ENCODE data around the gene HOXB1.

HOXB1 gene

DNA sequence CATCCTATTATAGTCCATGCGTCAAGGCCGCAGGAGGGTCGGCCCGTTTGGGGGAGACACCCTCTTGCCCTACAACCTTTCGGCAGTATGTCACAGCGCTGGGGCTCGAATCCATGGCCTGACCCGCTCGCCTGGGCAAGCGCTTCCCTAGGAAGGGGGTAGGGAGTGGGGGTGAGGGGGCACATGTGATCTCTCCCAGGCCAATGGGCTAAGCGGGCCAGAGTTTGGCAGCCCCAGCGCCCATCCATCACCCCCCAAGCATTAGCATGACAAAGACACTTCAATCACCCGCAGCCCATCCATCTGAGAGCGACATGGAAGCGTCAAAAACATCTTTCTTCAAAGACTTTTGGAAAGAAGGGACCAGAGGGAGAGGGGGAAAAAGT lies at the start of gene HOXB1:
HOXB1 (minus strand) TSS at position 125 of the 386 bp plus-strand sequence; CDS start at position 18, 107 bp downstream.
- no peak for DNase-seq

- no peak for DNase-seq
Observed at GRCh38 chr17:48579760-48580554, 49.1 kb upstream of the HOXB1 start.

- DNase-seq: no peak
Observed at GRCh38 chr17:48579471-48579759, 48.6 kb upstream of the HOXB1 start.

DNA sequence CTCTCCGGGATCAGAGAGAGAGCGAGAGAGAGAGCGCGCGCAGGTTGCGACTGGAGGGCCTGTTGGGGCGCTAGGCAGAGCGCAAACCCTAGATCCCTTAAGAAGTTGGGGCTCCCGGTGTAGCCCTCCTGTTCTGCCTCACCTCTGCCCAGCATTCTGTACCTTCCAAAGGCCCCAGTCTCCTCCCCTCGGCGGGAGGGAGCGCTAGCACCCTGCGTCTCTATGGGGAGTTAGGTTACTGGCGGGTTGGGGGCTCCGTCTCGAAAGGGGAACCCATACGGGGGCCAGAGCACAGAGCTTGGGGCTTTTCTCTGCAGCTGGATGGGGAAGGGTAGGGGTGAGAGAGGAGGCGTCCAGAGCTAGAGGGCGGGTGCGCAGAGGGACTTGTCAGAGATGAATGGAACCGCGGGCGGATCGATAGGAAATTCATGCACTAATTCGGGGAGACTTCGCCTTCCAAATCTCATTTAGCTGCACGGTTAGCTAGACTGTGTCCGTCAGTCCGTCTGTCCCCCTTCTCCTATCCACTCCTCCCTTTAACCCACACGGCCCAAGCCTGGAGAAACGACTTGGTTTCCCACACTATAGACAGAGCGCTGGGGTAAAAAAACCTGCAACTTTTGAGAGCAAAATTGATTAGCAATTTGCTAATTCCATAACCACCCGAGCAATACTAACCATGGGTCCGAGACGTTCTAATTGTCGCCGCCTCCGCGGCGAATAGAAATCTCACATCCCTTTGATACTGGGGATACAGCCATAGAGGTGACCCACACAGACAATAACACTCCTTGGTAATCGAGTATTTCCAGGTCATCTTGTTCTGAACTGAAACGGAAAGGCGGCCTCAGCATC lies 48.0 kb upstream of the HOXB1 start:
- no peak for DNase-seq

DNA sequence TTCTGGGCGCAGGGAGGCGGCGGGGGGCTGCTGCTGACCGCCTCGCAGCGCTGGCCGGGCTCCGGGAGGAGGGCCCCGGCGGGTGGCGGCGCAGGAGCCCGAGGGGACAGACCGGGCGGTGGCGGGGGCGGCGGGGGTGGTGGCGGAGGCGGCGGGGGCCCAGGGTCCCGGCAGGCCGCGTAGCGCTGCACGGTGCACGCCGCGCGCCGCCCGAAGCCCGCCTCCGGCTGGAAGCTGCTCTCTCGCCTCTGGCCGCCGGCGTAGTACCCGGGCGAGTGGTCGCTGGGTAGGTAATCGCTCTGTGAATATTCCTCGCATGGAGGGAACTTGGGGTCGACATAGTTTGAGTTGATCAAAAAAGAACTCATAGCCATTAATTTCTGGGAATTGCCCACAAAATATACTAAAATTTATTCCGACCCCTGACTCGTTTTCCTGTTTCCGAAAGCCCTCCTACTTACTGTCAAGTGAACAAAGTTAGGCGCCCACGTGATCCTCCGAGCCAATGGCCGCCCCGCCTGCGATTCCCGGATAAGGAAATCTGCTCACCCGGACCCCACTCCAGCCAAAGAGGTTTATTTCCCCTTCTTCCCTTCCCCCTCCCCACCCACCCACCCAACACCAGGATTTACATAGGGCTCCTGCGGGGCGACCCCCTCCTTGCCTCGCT lies 47.3 kb upstream of the HOXB1 start, which contains the start of gene HOXB4:
HOXB4 (minus strand) TSS at position 405 of the 670 bp plus-strand sequence; CDS start at position 374, 31 bp downstream.
- DNase-seq: peak; percentile 55

- no peak for DNase-seq
Observed at GRCh38 chr17:48577330-48577945, 46.6 kb upstream of the HOXB1 start.

- no peak for DNase-seq
Observed at GRCh38 chr17:48576479-48577309, 45.9 kb upstream of the HOXB1 start.

DNA sequence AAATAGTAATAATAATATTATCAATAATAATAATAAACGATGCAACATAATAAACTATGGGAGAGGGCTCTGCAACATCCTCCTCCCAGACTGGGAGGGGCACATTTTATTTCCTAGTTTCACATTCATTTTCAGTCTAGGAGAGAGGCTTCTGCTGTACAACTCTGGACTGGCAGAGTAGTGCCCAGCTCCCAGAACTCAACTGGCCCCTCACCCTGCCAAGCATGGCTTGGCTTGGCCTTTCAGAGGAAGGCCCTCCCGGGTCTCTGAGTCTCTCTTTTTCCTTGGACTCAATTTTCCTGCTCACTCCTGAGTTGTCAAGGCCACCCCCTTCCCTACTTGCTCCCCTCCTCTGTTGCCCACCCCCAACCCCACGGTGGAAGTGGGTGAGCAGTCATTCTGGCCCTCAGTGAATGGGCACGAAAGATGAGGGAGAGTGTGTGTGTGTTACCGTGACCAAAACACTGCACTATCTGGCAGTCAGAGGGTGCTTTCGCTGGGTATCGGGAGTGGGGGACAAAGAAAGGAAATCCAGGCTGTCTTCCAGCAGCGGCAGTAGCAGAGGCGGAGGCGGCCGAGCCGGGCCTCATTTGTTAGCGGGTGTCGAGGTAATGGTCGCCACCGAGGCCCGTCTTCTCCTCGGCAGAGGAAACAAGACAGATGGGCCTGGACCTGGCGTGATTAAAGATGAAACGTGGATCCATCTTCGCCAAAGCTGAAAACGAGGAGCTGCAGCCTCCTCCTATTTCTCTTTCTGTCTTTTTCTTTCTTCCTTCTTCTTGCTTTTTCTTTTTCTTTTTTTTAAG lies 45.1 kb upstream of the HOXB1 start:
- no peak for DNase-seq

DNA sequence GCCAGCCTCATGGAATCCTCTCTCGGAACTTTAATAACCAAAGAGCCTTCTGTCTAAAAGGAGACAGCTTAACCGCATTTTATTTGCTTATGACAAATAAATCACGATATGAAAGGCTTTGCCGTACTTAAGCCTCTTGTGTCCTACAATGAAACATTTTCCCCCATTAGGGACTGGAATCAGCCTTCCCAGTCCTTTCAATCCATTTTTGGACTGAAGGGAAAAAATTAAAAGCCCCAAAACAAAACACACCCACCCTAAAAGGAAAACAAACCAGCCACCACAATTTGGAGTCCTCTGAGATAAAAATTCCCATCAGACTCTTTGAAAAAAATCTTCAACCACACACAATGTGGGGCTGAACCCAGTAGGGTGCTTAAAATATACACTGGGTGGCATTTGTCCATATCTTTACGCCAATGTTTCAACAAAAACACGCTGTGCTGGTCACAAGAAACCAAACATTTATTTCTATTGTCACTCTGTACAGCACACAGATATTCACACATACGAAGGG lies 44.3 kb upstream of the HOXB1 start:
- no peak for DNase-seq

GRCh38 chr17:48574505-48575065 lies 43.8 kb upstream of the HOXB1 start:
- no peak for DNase-seq

DNA sequence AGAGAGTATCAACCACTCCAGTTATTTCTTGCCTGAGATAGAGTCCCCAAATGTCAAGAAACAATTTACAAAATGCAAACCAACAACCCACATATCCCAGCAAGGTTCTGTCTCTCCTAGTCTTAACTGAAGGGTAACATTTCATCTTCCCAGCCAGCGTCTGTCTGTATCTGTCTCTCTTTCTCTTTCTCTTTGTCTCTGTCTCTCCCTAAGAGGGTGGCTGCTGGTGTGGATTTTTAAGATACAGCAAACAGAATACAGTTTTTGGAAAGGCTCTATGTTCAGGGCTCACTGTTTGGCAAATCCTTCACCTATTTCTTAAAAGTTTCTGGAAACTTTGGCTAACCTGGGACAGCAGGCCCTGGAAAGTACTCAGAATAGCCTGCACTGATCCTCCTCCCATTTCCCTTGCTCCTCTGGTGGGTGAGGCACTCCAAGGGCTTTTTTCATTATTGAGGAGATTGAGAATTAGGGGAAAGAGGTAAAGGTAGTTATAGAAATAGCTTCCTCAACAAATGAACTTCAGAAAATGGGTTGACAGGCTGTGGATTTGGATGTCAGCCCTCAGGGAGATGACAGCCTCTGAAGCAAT lies 41.1 kb upstream of the HOXB1 start:
- DNase-seq: no peak

GRCh38 chr17:48571024-48571818 lies 40.4 kb upstream of the HOXB1 start:
- no peak for DNase-seq

DNA sequence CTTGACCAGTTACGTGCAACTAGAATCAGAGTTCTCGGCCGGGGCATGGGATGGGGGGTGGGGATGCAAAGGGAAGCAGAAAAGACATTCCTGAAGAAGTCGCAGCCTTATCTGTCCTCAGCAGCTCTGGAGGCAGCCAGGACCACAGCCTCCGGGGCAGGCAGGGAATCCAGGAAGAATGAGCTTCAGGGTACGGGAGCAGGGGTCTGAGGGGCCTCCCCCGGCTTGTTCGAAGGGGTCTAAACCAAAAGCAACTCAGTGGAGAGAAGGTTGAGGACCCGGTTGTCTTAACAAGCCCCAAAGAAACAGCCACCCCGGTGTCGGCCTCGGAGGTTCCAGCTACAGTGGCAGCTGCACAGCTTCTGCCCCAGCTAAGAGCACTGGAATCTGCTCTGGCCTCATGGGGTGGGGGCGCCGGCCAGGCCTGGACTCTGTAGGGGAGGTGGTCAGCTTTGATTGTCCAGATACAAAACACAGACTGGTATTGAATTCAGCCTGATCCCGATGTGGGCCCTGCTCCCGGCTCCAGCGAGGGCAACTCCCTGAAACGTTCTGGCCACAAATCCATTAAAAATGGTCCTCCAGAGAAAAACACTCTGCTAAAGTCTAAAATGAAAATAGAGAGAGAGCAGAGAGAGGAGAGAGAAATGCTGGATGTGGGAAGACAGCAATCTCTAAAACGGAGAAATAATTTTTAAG lies 39.7 kb upstream of the HOXB1 start:
- DNase-seq: no peak

DNA sequence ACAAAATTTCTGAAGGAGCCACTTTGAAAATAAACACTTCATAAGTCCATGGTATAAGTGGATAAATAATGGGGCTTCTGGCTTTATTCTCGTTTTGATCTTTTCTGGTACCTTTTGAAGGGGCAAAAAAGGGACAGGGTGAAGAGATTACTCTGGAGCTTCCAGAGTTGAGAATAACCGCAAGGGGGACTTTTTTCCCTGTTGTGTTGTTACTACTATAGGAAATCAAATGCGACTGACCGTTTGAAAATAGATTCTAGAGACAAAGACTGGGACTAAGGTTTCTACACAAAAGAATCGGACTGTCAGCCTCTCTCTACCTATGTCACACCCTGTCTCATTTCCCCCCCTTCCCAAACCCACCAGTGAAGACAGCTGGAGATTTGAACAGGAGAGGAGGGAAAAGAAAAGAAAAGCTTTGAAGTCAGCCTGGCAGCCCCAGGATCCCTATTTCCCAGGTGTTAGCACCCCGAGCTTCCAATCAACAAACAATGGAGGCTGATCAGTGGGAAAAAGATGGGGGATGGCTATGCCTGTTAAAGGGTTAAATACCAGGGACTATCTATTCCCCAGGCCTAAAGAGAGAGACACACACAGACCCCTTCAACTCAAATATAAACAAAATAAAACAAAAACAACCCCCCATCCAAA lies 39.0 kb upstream of the HOXB1 start:
- no peak for DNase-seq

GRCh38 chr17:48569240-48569582 lies 38.4 kb upstream of the HOXB1 start:
- DNase-seq: no peak

- no peak for DNase-seq
Observed at GRCh38 chr17:48568499-48569239, 37.9 kb upstream of the HOXB1 start.

- DNase-seq: no peak
Observed at GRCh38 chr17:48567646-48568354, 37.0 kb upstream of the HOXB1 start.

Measured in activated T-cell treated with anti-CD3 and anti-CD28 coated beads for 4 hours (primary cell).